ENCODE data around the gene OR1N2. TPM values are rescaled to one million over a fixed set of nuclear protein-coding genes. Genes with fewer than 3 reads are reported as not detected.

Gene OR1N2, protein sequence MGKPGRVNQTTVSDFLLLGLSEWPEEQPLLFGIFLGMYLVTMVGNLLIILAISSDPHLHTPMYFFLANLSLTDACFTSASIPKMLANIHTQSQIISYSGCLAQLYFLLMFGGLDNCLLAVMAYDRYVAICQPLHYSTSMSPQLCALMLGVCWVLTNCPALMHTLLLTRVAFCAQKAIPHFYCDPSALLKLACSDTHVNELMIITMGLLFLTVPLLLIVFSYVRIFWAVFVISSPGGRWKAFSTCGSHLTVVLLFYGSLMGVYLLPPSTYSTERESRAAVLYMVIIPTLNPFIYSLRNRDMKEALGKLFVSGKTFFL
- not detected in 2 replicates for total RNA-seq

DNA sequence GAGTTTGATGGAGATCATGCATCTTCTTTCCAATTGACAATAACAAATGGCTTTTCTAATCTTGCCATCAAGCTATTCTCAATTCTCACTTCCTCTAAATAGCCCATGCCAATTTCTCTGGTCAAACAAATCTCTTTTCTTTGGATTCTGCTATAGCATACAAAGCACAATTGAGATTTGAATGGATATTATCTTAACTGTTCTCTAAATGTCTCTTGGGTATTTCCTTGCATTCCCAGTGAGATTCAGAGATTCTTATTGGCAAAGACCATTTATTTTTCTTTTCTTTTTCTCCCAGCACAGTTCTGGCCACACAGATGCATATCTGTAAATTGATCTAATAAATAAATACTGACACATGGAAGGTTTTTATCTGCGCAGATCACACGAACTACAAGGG, at the start of gene OR1N2:
TSS of gene OR1N2 (plus strand) at position 301 of the 400 bp plus-strand sequence. CDS start 100 bp downstream, outside the sequence.

DNA sequence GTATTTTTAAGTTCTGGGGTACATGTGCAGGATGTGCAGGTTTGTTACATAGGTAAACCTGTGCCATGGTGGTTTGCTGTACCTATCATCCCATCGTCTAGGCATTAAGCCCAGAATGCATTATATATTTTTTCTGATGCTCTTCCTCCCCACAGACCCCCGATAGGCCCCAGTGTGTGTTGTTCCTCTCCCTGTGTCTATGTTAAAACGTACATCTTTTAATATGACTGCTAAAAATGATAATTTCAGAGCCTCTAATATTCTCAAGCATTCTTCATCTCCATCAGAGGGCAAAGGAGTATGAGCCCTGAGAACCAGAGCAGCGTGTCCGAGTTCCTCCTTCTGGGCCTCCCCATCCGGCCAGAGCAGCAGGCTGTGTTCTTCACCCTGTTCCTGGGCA, 42.4 kb upstream of the OR1N2 start, which contains the start of gene OR1J2:
TSS of gene OR1J2 (plus strand) at position 301 of the 400 bp plus-strand sequence. CDS start at position 301, 0 bp downstream.

DNA sequence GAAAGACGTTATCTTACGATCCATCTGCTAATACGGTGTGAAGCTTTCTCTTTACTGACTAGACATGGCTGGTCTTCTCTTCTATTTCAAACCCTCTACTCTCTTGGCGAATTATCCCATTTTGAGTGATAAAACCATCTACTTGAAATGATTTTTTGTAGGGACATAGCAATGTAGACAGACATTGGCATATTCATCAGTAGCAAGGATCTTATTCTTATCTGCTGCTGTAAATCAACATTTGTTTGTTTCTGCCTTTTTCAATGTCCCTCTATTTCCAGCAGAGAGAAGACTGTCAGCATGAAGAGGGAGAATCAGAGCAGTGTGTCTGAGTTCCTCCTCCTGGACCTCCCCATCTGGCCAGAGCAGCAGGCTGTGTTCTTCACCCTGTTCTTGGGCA, 34.1 kb upstream of the OR1N2 start, which contains the start of gene OR1J4:
TSS of gene OR1J4 (plus strand) at position 301 of the 400 bp plus-strand sequence. CDS start at position 301, 0 bp downstream.

DNA sequence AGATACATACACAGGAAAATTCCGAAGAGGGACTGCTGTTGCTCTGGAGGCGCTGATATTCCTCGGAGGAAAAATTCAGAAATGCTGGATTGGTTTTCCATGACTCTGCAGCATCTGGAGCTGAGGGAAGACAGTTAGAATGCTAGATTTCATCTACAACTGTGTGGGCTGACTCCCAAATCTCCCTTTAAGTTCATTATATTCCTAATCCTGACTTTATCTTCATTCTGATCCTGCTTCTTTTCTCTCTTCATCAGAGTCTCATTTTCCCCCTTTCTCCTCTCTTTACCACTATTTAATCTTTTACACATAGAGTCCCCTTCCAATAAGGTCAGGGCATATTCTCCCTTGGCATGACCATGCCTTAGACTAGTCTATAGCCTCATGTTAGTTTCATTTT, 25.7 kb upstream of the OR1N2 start, which contains the start of gene OR1N1:
TSS of gene OR1N1 (minus strand) at position 101 of the 400 bp plus-strand sequence. CDS start at position 101, 0 bp downstream.

DNA sequence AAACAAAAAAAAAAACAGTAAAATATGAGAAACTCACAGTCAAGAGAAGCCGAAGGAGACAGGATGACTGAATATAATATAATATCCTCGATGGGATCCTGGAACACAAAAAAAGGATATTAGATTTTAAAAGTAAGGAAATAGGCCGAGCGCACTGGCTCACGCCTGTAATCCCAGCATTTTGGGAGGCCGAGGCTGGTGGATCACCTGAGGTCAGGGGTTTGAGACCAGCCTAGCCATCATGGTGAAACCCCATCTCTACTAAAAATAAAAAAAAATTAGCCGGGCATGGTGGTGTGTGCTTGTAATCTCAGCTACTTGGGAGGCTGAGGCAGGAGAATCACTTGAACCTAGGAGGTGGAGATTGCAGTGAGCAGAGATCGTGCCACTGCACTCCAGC, 30.4 kb downstream of the OR1N2 start, which contains the start of gene OR1L8:
TSS of gene OR1L8 (minus strand) at position 101 of the 400 bp plus-strand sequence. CDS start 14,907 bp downstream, outside the sequence.

Other genes starting within 250 kb of the OR1N2 start
- 0.81 and 1.8 TPM in 2 replicates for gene PTGS1, start 182.1 kb upstream of the OR1N2 start, total RNA-seq
- not detected in 2 replicates for gene OR1J1, start 75.2 kb upstream of the OR1N2 start, total RNA-seq
- not detected in 2 replicates for gene OR1J2, start 42.3 kb upstream of the OR1N2 start, total RNA-seq
- not detected in 2 replicates for gene OR1J4, start 34.0 kb upstream of the OR1N2 start, total RNA-seq
- gene OR1N1, start 25.8 kb upstream of the OR1N2 start, total RNA-seq: not detected in 2 replicates
- under 0.01 and 0.09 TPM in 2 replicates for gene OR1L8, start 30.3 kb downstream of the OR1N2 start, total RNA-seq
- gene OR1Q1, start 61.6 kb downstream of the OR1N2 start, total RNA-seq: not detected in 2 replicates
- gene OR1B1, start 104.5 kb downstream of the OR1N2 start, total RNA-seq: 0.09 TPM in 1 of 2 replicates, not detected in the other
- not detected in 2 replicates for gene OR1L1, start 108.6 kb downstream of the OR1N2 start, total RNA-seq
- gene OR1L3, start 122.0 kb downstream of the OR1N2 start, total RNA-seq: not detected in 2 replicates
- gene OR1L4, start 170.9 kb downstream of the OR1N2 start, total RNA-seq: not detected in 2 replicates
- gene OR1L6, start 189.2 kb downstream of the OR1N2 start, total RNA-seq: not detected in 2 replicates
- not detected in 2 replicates for gene OR5C1, start 235.8 kb downstream of the OR1N2 start, total RNA-seq
- not detected in 2 replicates for gene OR1K1, start 247.0 kb downstream of the OR1N2 start, total RNA-seq